Endothelial cell of hepatic sinusoid (primary cell): Measurements from ENCODE around the gene CGRRF1.

Experiments used
- in situ Hi-C: cut with HindIII; loops from 2 replicates; pipeline ENCODE4 v1.10.0; 2017; ENCODE audit warnings: low sequenced_read_pairs

Gene CGRRF1

GRCh38 chr14:54509546-54510501 is at the start of gene CGRRF1:
Gene CGRRF1 (plus strand): TSS chr14:54509906. CDS start chr14:54509960, 54 bp downstream.
- in situ Hi-C loops = no loop called here

GRCh38 chr14:54462048-54462447 is 47.7 kb upstream of the CGRRF1 start:
- in situ Hi-C loops = no loop called here

GRCh38 chr14:54465654-54466053 is 44.1 kb upstream of the CGRRF1 start:
- in situ Hi-C loops = no loop called here

- in situ Hi-C loops = no loop called here
Observed at GRCh38 chr14:54467280-54467679, 42.4 kb upstream of the CGRRF1 start.

GRCh38 chr14:54470701-54471100 is 39.0 kb upstream of the CGRRF1 start:
- in situ Hi-C loops = no loop called here

GRCh38 chr14:54471641-54472040 is 38.1 kb upstream of the CGRRF1 start:
- in situ Hi-C loops = no loop called here

GRCh38 chr14:54472315-54472714 is 37.4 kb upstream of the CGRRF1 start:
- in situ Hi-C loops = no loop called here

- in situ Hi-C loops = no loop called here
Observed at GRCh38 chr14:54474232-54474793, 35.4 kb upstream of the CGRRF1 start.

- in situ Hi-C loops = no loop called here
Observed at GRCh38 chr14:54475187-54475899, 34.4 kb upstream of the CGRRF1 start.

GRCh38 chr14:54475911-54476310 is 33.8 kb upstream of the CGRRF1 start:
- in situ Hi-C loops = no loop called here

GRCh38 chr14:54478636-54479215 is 31.0 kb upstream of the CGRRF1 start:
- in situ Hi-C loops = no loop called here

GRCh38 chr14:54480830-54481562 is 28.7 kb upstream of the CGRRF1 start:
- in situ Hi-C loops = loop anchor here (10.0 kb wide), 1 partner anchor 64 kb away; no protein-coding TSS in a partner anchor

GRCh38 chr14:54481695-54482094 is 28.0 kb upstream of the CGRRF1 start:
- in situ Hi-C loops = loop anchor here (10.0 kb wide), 1 partner anchor 63 kb away; no protein-coding TSS in a partner anchor

- in situ Hi-C loops = loop anchor here (10.0 kb wide), 1 partner anchor 62 kb away; no protein-coding TSS in a partner anchor
Observed at GRCh38 chr14:54483073-54483745, 26.5 kb upstream of the CGRRF1 start.

- in situ Hi-C loops = loop anchor here (10.0 kb wide), 1 partner anchor 61 kb away; no protein-coding TSS in a partner anchor
Observed at GRCh38 chr14:54483846-54484245, 25.9 kb upstream of the CGRRF1 start.

- in situ Hi-C loops = loop anchor here (10.0 kb wide), 1 partner anchor 58 kb away; no protein-coding TSS in a partner anchor
Observed at GRCh38 chr14:54486685-54487084, 23.0 kb upstream of the CGRRF1 start.

GRCh38 chr14:54487771-54488170 is 21.9 kb upstream of the CGRRF1 start:
- in situ Hi-C loops = loop anchor here (10.0 kb wide), 1 partner anchor 57 kb away; no protein-coding TSS in a partner anchor

GRCh38 chr14:54488318-54488645 is 21.4 kb upstream of the CGRRF1 start:
- in situ Hi-C loops = loop anchor here (10.0 kb wide), 1 partner anchor 57 kb away; no protein-coding TSS in a partner anchor

- in situ Hi-C loops = loop anchor here (10.0 kb wide), 1 partner anchor 56 kb away; no protein-coding TSS in a partner anchor
Observed at GRCh38 chr14:54488646-54489317, 20.9 kb upstream of the CGRRF1 start, which contains the start of gene GMFB. Gene GMFB (minus strand): TSS chr14:54488980. CDS start chr14:54488927, 53 bp downstream.
